Hepatocyte (in vitro differentiated cells): Measurements from ENCODE around the gene CEP112. TPM values are rescaled to one million over a fixed set of nuclear protein-coding genes. Genes with fewer than 3 reads are reported as not detected.
"Not testable (repeated sequence)": the region's sequence is repeated elsewhere in the genome, so short reads cannot be mapped to it uniquely, and the experiment has no call there.

Experiments
- DNase-seq: peaks from one replicate; pipeline ENCODE4 v3.0.0-alpha.2; 2016; ENCODE audit warnings: low spot score
- H2AFZ ChIP-seq: fragments of 200-600 bp; sonication (generic); 2 replicates; pipeline ENCODE4 v1.6.0; 2016; ENCODE audit warnings: antibody characterized with exemption, mild to moderate bottlenecking
- H3K27ac ChIP-seq: fragments of 200-600 bp; sonication (generic); 2 replicates; pipeline ENCODE4 v1.5.1; 2016; ENCODE audit warnings: mild to moderate bottlenecking
- H3K27me3 ChIP-seq: fragments of 200-600 bp; sonication (generic); 2 replicates; pipeline ENCODE4 v1.6.1; 2016
- H3K36me3 ChIP-seq: fragments of 200-600 bp; sonication (generic); replicated peaks from 2 replicates; pipeline ENCODE4 v1.5.1; 2016; ENCODE audit warnings: low read depth; ENCODE audit not compliant: insufficient read depth
- H3K4me1 ChIP-seq: fragments of 200-600 bp; sonication (generic); 2 replicates; pipeline ENCODE4 v1.5.1; 2016; ENCODE audit warnings: mild to moderate bottlenecking, moderate library complexity; ENCODE audit not compliant: insufficient read depth
- H3K4me2 ChIP-seq: fragments of 200-600 bp; sonication (generic); 2 replicates; pipeline ENCODE4 v1.6.0; 2016
- H3K4me3 ChIP-seq: fragments of 200-600 bp; sonication (generic); 2 replicates; pipeline ENCODE4 v1.5.1; 2016; ENCODE audit warnings: mild to moderate bottlenecking
- H3K79me2 ChIP-seq: fragments of 200-600 bp; sonication (generic); 2 replicates; pipeline ENCODE4 v1.6.0; 2017; ENCODE audit warnings: mild to moderate bottlenecking
- H3K9me2 ChIP-seq: fragments of 200-600 bp; sonication (generic); replicated peaks from 2 replicates; pipeline ENCODE4 v1.6.0; 2017; ENCODE audit warnings: mild to moderate bottlenecking; ENCODE audit not compliant: insufficient read depth
- H3K9me3 ChIP-seq: fragments of 200-600 bp; sonication (generic); 2 replicates; pipeline ENCODE4 v1.5.1; 2016; ENCODE audit warnings: low read depth, mild to moderate bottlenecking
- H4K20me1 ChIP-seq: fragments of 200-600 bp; sonication (generic); 2 replicates; pipeline ENCODE4 v1.6.0; 2016; ENCODE audit warnings: mild to moderate bottlenecking; ENCODE audit not compliant: insufficient read depth, poor library complexity, severe bottlenecking
- CTCF ChIP-seq: fragments of 200-600 bp; sonication (generic); IDR thresholded peaks from 2 replicates; pipeline ENCODE4 v1.5.1; 2016; ENCODE audit warnings: antibody characterized with exemption, mild to moderate bottlenecking; ENCODE audit not compliant: poor library complexity
- EZH2 ChIP-seq: fragments of 200-600 bp; sonication (generic); IDR thresholded peaks from 2 replicates; pipeline ENCODE4 v1.6.1; 2016; ENCODE audit warnings: antibody characterized with exemption, mild to moderate bottlenecking, borderline replicate concordance
- EZH2phosphoT487 ChIP-seq: fragments of 200-600 bp; sonication (generic); IDR thresholded peaks from one replicate; pipeline ENCODE4 v1.6.1; 2018; ENCODE audit warnings: antibody characterized with exemption, mild to moderate bottlenecking, low read depth, moderate library complexity; ENCODE audit not compliant: unreplicated experiment, severe bottlenecking
- whole genome bisulfite sequencing: methylation state at CpG from one replicate; pipeline ENCODE4 v1.1.6; 2016; ENCODE audit warnings: low lambda C conversion rate; ENCODE audit errors: missing lambda C conversion rate; 5-methylcytosine and 5-hydroxymethylcytosine counted together
- polyA plus RNA-seq: library from polyadenylated mRNA; unstranded; fragments of >200 nt; fragmentation: Nextera tagmentation; extraction: Ambion mirVana; gene quantifications from 2 replicates; pipeline ENCODE4 v1.2.1, GENCODE V29; 2016
- total RNA-seq: library from RNA; depleted of rRNA; stranded (reverse); fragments of >200 nt; gene quantifications from 2 replicates; pipeline ENCODE4 v1.2.3, GENCODE V29; 2014

CEP112 gene
- total and polyA plus RNA-seq, 2 experiments from 2014 or later = 7.1 to 9.7 TPM

DNA sequence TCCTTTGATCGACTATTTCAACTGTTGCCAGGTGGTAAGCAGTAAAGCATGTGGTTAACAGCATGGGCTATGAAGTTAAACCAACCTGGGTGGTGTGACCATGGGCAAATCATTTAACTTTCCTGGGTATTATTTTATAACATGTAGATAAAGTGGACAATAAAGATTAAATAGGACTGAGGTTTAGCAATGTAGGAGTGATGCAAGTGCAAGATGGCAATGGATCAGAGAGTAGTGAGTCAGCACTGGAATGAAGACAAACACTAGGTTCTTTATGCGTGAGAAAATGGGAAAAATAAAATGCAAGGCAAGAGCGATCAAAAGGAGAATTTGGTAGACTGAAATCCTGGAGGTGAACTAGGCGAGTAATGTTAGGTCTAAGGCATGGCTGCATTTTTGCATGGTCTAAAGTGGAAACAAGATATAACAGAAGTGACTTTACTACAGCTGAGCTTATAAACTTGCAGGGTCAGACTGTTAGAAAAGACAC is 408.0 kb downstream of the CEP112 start:
- Histone ChIP-seq H3K27ac (peak overlapping the region; percentile 28), H2AFZ (no peak overlapping the region), H3K4me1 (peaks cover 8% of the 10 kb centered on the region), H3K4me3 (no peak overlapping the region), H3K27me3 (no peaks in the 10 kb centered on the region), H3K36me3 (no peaks in the 10 kb centered on the region), H3K79me2 (no peaks in the 10 kb centered on the region), H4K20me1 (no peaks in the 10 kb centered on the region), H3K9me2 (no peaks in the 10 kb centered on the region), H3K9me3 (no peaks in the 10 kb centered on the region), H3K4me2 (no peak overlapping the region)
- TF ChIP-seq CTCF (no peak), EZH2 (no peak), EZH2phosphoT487 (no peak)
- WGBS = 92% methylated on average over 4 of the region's 4 CpGs
- peak; percentile 12 for DNase-seq

DNA sequence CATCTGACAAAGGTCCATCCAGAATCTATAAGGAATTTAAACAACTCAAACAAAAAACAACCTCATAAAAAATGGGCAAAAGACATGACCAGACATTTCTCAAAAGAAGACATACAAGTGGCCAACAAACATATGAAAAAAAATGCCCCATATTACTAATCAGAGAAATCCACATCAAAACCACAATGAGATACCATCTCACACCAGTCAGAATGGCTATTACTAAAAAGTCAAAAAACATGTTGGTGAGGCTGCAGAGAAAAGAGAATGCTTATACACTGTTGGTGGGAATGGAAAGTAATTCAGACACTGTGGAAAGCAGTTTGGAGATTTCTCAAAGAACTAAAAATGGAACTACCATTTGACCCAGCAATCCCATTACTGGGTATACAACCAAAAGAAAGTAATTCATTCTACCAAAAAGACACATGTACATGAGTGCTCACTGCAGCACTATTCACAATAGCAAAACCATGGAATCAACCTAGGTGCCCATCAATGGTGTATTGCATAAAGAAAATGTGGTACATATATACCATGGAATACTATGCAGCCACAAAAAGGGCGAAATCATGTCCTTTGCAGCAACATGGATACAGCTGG is 409.7 kb downstream of the CEP112 start:
- H3K79me2 ChIP-seq, H3K36me3 ChIP-seq, H3K9me2 ChIP-seq, H4K20me1 ChIP-seq, H2AFZ ChIP-seq, H3K9me3 ChIP-seq, H3K4me3 ChIP-seq, H3K4me1 ChIP-seq, H3K4me2 ChIP-seq, DNase-seq, H3K27ac ChIP-seq, H3K27me3 ChIP-seq: not testable (repeated sequence)
- 4% methylated on average over 1 of the region's 1 CpG for WGBS

- H3K4me3 ChIP-seq = no peak overlapping the region
- TF ChIP-seq CTCF = no peak
- TF ChIP-seq EZH2 = no peak
- H3K27me3 ChIP-seq = no peaks in the 10 kb centered on the region
- H3K27ac ChIP-seq = no peak overlapping the region
- H3K4me1 ChIP-seq = peaks cover 8% of the 10 kb centered on the region
- H3K9me3 ChIP-seq = no peaks in the 10 kb centered on the region
- no peaks in the 10 kb centered on the region for H3K79me2 ChIP-seq
- DNase-seq = no peak
- 72% methylated on average over 1 of the region's 1 CpG for WGBS
- H3K4me2 ChIP-seq = no peak overlapping the region
- no peaks in the 10 kb centered on the region for H4K20me1 ChIP-seq
- H3K9me2 ChIP-seq = no peaks in the 10 kb centered on the region
- no peak overlapping the region for H2AFZ ChIP-seq
- no peaks in the 10 kb centered on the region for H3K36me3 ChIP-seq
Measured at GRCh38 chr17:65780111-65780510, 411.8 kb downstream of the CEP112 start.

DNA sequence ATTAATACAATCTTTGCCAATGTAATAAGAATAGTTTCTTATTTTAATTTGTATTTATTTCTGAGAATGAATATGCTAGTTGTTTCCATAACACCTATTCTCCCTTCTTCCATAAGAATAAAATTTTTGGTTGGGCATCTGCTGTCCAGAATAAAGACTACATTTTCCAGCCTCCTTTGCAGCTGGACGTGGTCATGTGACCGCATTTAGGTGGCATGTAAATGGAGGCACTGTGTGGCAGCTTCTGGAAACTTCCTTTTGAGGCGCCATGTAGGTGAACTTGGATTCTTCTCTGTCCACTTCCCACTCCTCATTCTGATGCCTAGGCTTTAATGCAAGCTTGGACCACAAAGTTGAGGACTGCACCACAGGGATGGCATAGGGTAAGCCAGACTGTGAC is 415.0 kb downstream of the CEP112 start:
- 63% methylated on average over 3 of the region's 3 CpGs for WGBS
- Histone ChIP-seq H3K4me2 (no peak overlapping the region), H4K20me1 (no peaks in the 10 kb centered on the region), H3K79me2 (no peaks in the 10 kb centered on the region), H3K9me2 (no peaks in the 10 kb centered on the region), H3K9me3 (no peaks in the 10 kb centered on the region), H3K4me3 (no peak overlapping the region), H3K4me1 (no peaks in the 10 kb centered on the region), H2AFZ (no peak overlapping the region), H3K27me3 (no peaks in the 10 kb centered on the region), H3K27ac (no peak overlapping the region), H3K36me3 (no peaks in the 10 kb centered on the region)
- no peak for DNase-seq
- TF ChIP-seq CTCF (no peak), EZH2phosphoT487 (no peak), EZH2 (no peak)
